IMR-90 (cell line): ENCODE measurements around the gene ALAS1. TPM values are rescaled to one million over a fixed set of nuclear protein-coding genes. Genes with fewer than 3 reads are reported as not detected.

Source experiments
- ATAC-seq: fragments of 200-7000 bp; cut with Tn5 transposase; 2 replicates; pipeline ENCODE4 v1.9.1; 2020; ENCODE audit warnings: low read depth, mild to moderate bottlenecking, moderate library complexity
- BruUV-seq: library from RNA; stranded (reverse); fragments of 400-500 nt; replicated peaks from 2 replicates; lab custom pipeline; 2021; lab: Mats Ljungman, UMichigan
- CTCF ChIA-PET: fragments of 300-600 bp; formaldehyde crosslinking; extraction: SDS; loops from one replicate; lab custom pipeline; 2021; ENCODE audit warnings: antibody characterized with exemption; lab: Yijun Ruan, JAX
- POLR2A ChIA-PET: fragments of 300-600 bp; sonication (Branson Sonifier 250); formaldehyde crosslinking; loops from one replicate; lab custom pipeline; 2022; ENCODE audit warnings: antibody characterized with exemption; ENCODE audit not compliant: unreplicated experiment; lab: Charles Lee
- DNase-seq: peaks from one replicate; pipeline ENCODE4 v3.0.0; 2013
- H2AFZ ChIP-seq: replicated peaks from 2 replicates; pipeline ENCODE3; 2013; ENCODE audit warnings: low read length, mild to moderate bottlenecking; ENCODE audit not compliant: poor library complexity
- H2AK5ac ChIP-seq: 2 replicates; pipeline ENCODE4 v1.6.1; 2013; ENCODE audit warnings: low read depth, low read length, inconsistent platforms
- H2AK9ac ChIP-seq: replicated peaks from 2 replicates; pipeline ENCODE3; 2013; ENCODE audit warnings: mild to moderate bottlenecking, low read depth, low read length, moderate library complexity; ENCODE audit not compliant: poor library complexity
- H2BK120ac ChIP-seq: 2 replicates; pipeline ENCODE4 v1.6.1; 2013; ENCODE audit warnings: low read depth, low read length, inconsistent platforms
- H2BK15ac ChIP-seq: 3 replicates; pipeline ENCODE4 v1.6.1; 2013; ENCODE audit warnings: low read depth, low read length, inconsistent platforms
- H2BK20ac ChIP-seq: 2 replicates; pipeline ENCODE4 v1.6.1; 2013; ENCODE audit warnings: low read depth, mild to moderate bottlenecking, inconsistent platforms, low read length, moderate library complexity
- H2BK5ac ChIP-seq: 2 replicates; pipeline ENCODE4 v1.6.1; 2013; ENCODE audit warnings: mild to moderate bottlenecking, low read depth, low read length, inconsistent platforms; ENCODE audit not compliant: poor library complexity, severe bottlenecking
- H3K14ac ChIP-seq: replicated peaks from 2 replicates; pipeline ENCODE4 v1.6.1; 2013; ENCODE audit warnings: low read depth, low read length, inconsistent platforms
- H3K18ac ChIP-seq: 2 replicates; pipeline ENCODE4 v1.6.1; 2013; ENCODE audit warnings: low read depth, low read length, control low read depth
- H3K23ac ChIP-seq: 2 replicates; pipeline ENCODE4 v1.6.1; 2013; ENCODE audit warnings: low read depth, low read length, inconsistent platforms
- H3K27ac ChIP-seq: 2 replicates; pipeline ENCODE4 v1.5.1; 2013; ENCODE audit warnings: mild to moderate bottlenecking, control low read depth, low read length; ENCODE audit not compliant: insufficient read depth
- H3K27me3 ChIP-seq: 2 replicates; pipeline ENCODE4 v1.6.1; 2013; ENCODE audit warnings: low read length; ENCODE audit not compliant: control insufficient read depth, insufficient read depth
- H3K36me3 ChIP-seq: 2 replicates; pipeline ENCODE4 v1.6.1; 2013; ENCODE audit warnings: low read length, mixed read lengths; ENCODE audit not compliant: control insufficient read depth, insufficient read depth
- H3K4ac ChIP-seq: 2 replicates; pipeline ENCODE4 v1.6.1; 2013; ENCODE audit warnings: low read depth, low read length, inconsistent platforms
- H3K4me1 ChIP-seq: 2 replicates; pipeline ENCODE4 v1.6.1; 2013; ENCODE audit warnings: low read length, mixed read lengths; ENCODE audit not compliant: control insufficient read depth, insufficient read depth
- H3K4me2 ChIP-seq: 2 replicates; pipeline ENCODE4 v1.6.1; 2013; ENCODE audit warnings: low read depth, mild to moderate bottlenecking, control low read depth, low read length, moderate library complexity
- H3K4me3 ChIP-seq: 2 replicates; pipeline ENCODE4 v1.5.1; 2013; ENCODE audit warnings: low read depth, mild to moderate bottlenecking, control low read depth, low read length, moderate library complexity; ENCODE audit not compliant: insufficient read depth
- H3K56ac ChIP-seq: 2 replicates; pipeline ENCODE4 v1.6.1; 2013; ENCODE audit warnings: low read length, inconsistent platforms; ENCODE audit not compliant: insufficient read depth; ENCODE audit errors: extremely low read depth
- H3K79me1 ChIP-seq, 2 experiments: 2 replicates each; pipeline ENCODE4 v1.6.1; 2013; ENCODE audit warnings: low read length in 2 of 2, inconsistent platforms in 1 of 2, low read depth in 1 of 2
- H3K9ac ChIP-seq: 2 replicates; pipeline ENCODE4 v1.6.1; 2013; ENCODE audit warnings: low read depth, low read length, control low read depth
- H3K9me1 ChIP-seq: 2 replicates; pipeline ENCODE4 v1.6.1; 2013; ENCODE audit warnings: low read length, inconsistent platforms; ENCODE audit not compliant: insufficient read depth
- H3K9me3 ChIP-seq: 2 replicates; pipeline ENCODE4 v1.6.1; 2013; ENCODE audit warnings: low read length; ENCODE audit not compliant: control insufficient read depth, insufficient read depth
- H4K20me1 ChIP-seq: 2 replicates; pipeline ENCODE4 v1.6.1; 2013; ENCODE audit warnings: low read length, inconsistent platforms; ENCODE audit not compliant: insufficient read depth
- H4K5ac ChIP-seq: 2 replicates; pipeline ENCODE4 v1.6.1; 2013; ENCODE audit warnings: mild to moderate bottlenecking, low read depth, low read length, control low read depth
- H4K8ac ChIP-seq, 2 experiments: 2 replicates each; pipeline ENCODE4 v1.6.1; 2013; ENCODE audit warnings: low read depth in 2 of 2, low read length in 2 of 2, control low read depth in 1 of 2, inconsistent platforms in 1 of 2
- H4K91ac ChIP-seq: 2 replicates; pipeline ENCODE4 v1.6.1; 2013; ENCODE audit warnings: low read depth, low read length, inconsistent platforms; ENCODE audit not compliant: insufficient read depth
- SMC3 ChIP-seq: fragments of 150-350 bp; IDR thresholded peaks from 2 replicates; pipeline ENCODE4 v1.6.1; 2016; ENCODE audit warnings: low read depth, mild to moderate bottlenecking, antibody characterized with exemption, low read length, moderate library complexity
- WGBS, 2 experiments: methylation state at CpG; one replicate each; pipeline versions ENCODE4 v1.1.5 to v1.1.7; 2013; ENCODE audit warnings: missing lambda C conversion rate in 2 of 2; ENCODE audit not compliant: insufficient read length in 1 of 2; ENCODE audit errors: extremely low coverage in 2 of 2; 5-methylcytosine and 5-hydroxymethylcytosine counted together
- dilution Hi-C: fragments of 300-500 bp; cut with HindIII; formaldehyde crosslinking; loops from one replicate; pipeline ENCODE4 v1.14.3; 2018; ENCODE audit warnings: low sequenced_read_pairs; ENCODE audit not compliant: unreplicated experiment
- in situ Hi-C: fragments of 300-500 bp; cut with MboI; formaldehyde crosslinking; loops from 3 replicates; pipeline ENCODE4 v1.14.3; 2019; ENCODE audit warnings: low sequenced_read_pairs, inconsistent platforms, mixed read lengths
- intact Hi-C: fragments of 100-400 bp; cut with micrococcal nuclease; formaldehyde crosslinking; loops from 2 replicates; pipeline ENCODE4 v1.10.0; 2022
- polyA plus RNA-seq, 3 experiments: library from polyadenylated mRNA; depleted of rRNA; stranded (reverse); fragments of >200 nt; gene quantifications; 2 replicates each; pipeline ENCODE4 v1.2.3, GENCODE V29; 2012; ENCODE audit warnings: low replicate concordance in 1 of 3
- total RNA-seq: library from RNA; depleted of rRNA; stranded (reverse); fragments of >200 nt; gene quantifications from 2 replicates; pipeline ENCODE4 v1.2.3, GENCODE V29; 2012
- TF ChIP-seq, protein P1 (sequence below): fragments of 150-350 bp; IDR thresholded peaks from 2 replicates; pipeline ENCODE4 v1.6.1; 2017; ENCODE audit warnings: mild to moderate bottlenecking, antibody characterized with exemption, low read length, low read depth

The ALAS1 gene
- total and polyA plus RNA-seq, 2 of the 4 experiments (the other 2 are of a cell fraction): 32.8 to 47.2 TPM

DNA sequence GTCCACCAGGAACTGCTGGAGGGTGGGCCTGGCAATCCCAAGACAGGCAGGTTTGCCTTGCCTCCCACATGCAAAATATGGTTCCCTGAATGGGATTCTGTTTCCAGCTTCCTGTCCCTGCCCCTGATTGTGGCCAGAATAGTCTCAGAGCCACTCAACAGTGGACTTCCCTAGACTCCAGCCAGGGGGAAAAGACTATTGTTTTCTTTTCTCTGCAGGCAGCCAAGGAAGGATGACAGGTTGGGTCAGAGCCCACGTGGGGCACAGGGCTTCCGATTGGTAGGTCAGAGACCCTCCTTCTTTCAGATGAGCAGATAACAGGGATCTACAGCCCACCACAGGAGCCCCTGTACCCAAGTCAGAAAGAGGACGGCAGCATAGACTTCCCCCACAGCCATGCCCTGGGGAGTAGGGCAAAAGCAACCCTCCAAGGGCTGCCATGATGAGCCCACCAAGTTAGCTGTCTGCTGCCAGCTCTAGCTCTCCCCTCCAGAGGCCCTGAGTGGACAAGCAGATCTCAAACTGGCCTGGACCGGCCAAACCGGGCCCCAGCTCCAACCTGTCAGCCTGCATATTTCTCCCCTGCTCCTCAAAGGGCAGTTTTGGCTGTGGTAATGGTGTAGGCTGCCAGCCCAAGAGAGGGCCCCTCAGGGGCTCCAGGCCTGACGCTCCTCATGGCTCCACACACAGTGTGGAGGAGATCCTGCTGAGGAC, 21.1 kb downstream of the ALAS1 start:
- no peak overlapping the region for H3K18ac ChIP-seq
- intact Hi-C loops: no loop called here
- no peak overlapping the region for H3K4ac ChIP-seq
- H2AFZ ChIP-seq: no peak overlapping the region
- H3K9me1 ChIP-seq: peaks cover 16% of the 10 kb centered on the region
- no TSS peak for BruUV-seq
- peak overlapping the region; percentile 42 for H2AK9ac ChIP-seq
- no peak overlapping the region for H3K14ac ChIP-seq
- peaks cover 8% of the 10 kb centered on the region for H3K4me1 ChIP-seq
- dilution Hi-C loops: no loop called here
- no peak overlapping the region for H2BK5ac ChIP-seq
- CTCF ChIA-PET: interaction anchor here (0.6 to 0.7 kb wide), 3 partner anchors 11 to 37 kb away, joined by 3 to 7 read pairs (median 6); no protein-coding TSS in a partner anchor
- no peak overlapping the region for H2AK5ac ChIP-seq
- TF ChIP-seq SMC3: no peak
- TF ChIP-seq, protein P1, sequence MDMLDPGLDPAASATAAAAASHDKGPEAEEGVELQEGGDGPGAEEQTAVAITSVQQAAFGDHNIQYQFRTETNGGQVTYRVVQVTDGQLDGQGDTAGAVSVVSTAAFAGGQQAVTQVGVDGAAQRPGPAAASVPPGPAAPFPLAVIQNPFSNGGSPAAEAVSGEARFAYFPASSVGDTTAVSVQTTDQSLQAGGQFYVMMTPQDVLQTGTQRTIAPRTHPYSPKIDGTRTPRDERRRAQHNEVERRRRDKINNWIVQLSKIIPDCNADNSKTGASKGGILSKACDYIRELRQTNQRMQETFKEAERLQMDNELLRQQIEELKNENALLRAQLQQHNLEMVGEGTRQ: peak; percentile 42
- no peak overlapping the region for H4K5ac ChIP-seq
- no peak overlapping the region for H3K9ac ChIP-seq
- no peak overlapping the region for H4K91ac ChIP-seq
- no peaks in the 10 kb centered on the region for H3K9me3 ChIP-seq
- no peak overlapping the region for H3K4me3 ChIP-seq
- no peaks in the 10 kb centered on the region for H3K27me3 ChIP-seq
- H2BK120ac ChIP-seq: no peak overlapping the region
- in situ Hi-C loops: no loop called here
- peaks cover 0 to 6% of the 10 kb centered on the region in 2 experiments; a peak in 1 of 4 replicates for H3K79me1 ChIP-seq
- H2BK15ac ChIP-seq: no peak overlapping the region
- no peak overlapping the region for H3K56ac ChIP-seq
- H3K23ac ChIP-seq: no peak overlapping the region
- ATAC-seq: no peak
- peaks cover 17% of the 10 kb centered on the region for H3K36me3 ChIP-seq
- no CpG with 5 or more reads among the region's 6 CpGs for WGBS, 2 experiments
- H4K20me1 ChIP-seq: peaks cover 15% of the 10 kb centered on the region
- DNase-seq: no peak
- no peak overlapping the region for H3K27ac ChIP-seq
- no peak overlapping the region for H2BK20ac ChIP-seq
- POLR2A ChIA-PET: no interaction called here
- H4K8ac ChIP-seq: no peak overlapping the region
- H3K4me2 ChIP-seq: no peak overlapping the region
